Lower lobe of right lung (tissue), 2 donors: ENCODE results near the gene MGST2. TPM values are rescaled to one million over a fixed set of nuclear protein-coding genes. Genes with fewer than 3 reads are reported as not detected.
"Not testable (repeated sequence)": the region's sequence is repeated elsewhere in the genome, so short reads cannot be mapped to it uniquely, and the experiment has no call there.

Experiments used
- ATAC-seq, 2 donors: fragments of 200-7000 bp; cut with Tn5 transposase; one replicate each; pipeline ENCODE4 v1.9.1; 2020 to 2022; ENCODE audit warnings: mild to moderate bottlenecking in 2 of 2, moderate library complexity in 2 of 2
- DNase-seq: peaks from one replicate; pipeline ENCODE4 v3.0.0-alpha.2; 2020
- H3K27ac ChIP-seq: fragments of 200-600 bp; one replicate; pipeline ENCODE4 v1.8.0; 2022
- H3K27me3 ChIP-seq: fragments of 200-600 bp; one replicate; pipeline ENCODE4 v1.8.0; 2022; ENCODE audit warnings: low read depth
- H3K36me3 ChIP-seq: fragments of 200-600 bp; one replicate; pipeline ENCODE4 v1.8.0; 2022; ENCODE audit warnings: mild to moderate bottlenecking
- H3K4me1 ChIP-seq: fragments of 200-600 bp; one replicate; pipeline ENCODE4 v1.8.0; 2022
- H3K4me3 ChIP-seq: fragments of 200-600 bp; one replicate; pipeline ENCODE4 v1.8.0; 2022; ENCODE audit warnings: mild to moderate bottlenecking
- H3K9me3 ChIP-seq: fragments of 200-600 bp; one replicate; pipeline ENCODE4 v1.8.0; 2022
- CTCF ChIP-seq: fragments of 200-600 bp; IDR thresholded peaks from one replicate; pipeline ENCODE4 v1.8.0; 2022; ENCODE audit warnings: antibody characterized with exemption, mild to moderate bottlenecking
- intact Hi-C: fragments of 100-400 bp; cut with DNase I; formaldehyde crosslinking; loops from one replicate; pipeline ENCODE4 v1.11.0; 2022
- total RNA-seq: library from RNA; stranded (reverse); fragmentation: NEBNext Ultra II Directional; extraction: Animal tissue kit (Norgen Biotek cat#: 25700); gene quantifications from one replicate; pipeline ENCODE4 v1.2.1, GENCODE V29; 2021
- donor health status: DM: no; HTN: yes; CAD: no; lungs with severe emphysema.

The MGST2 gene
- total RNA-seq, 1 donor from 2014 or later, result 79.3 TPM

GRCh38 chr4:139630991-139631390 lies 34.6 kb upstream of the MGST2 start:
- intact Hi-C loops, result no loop called here
- TF ChIP-seq CTCF, result no peak

GRCh38 chr4:139631791-139632190 lies 33.8 kb upstream of the MGST2 start:
- Histone ChIP-seq H3K36me3 (no peaks in the 10 kb centered on the region), H3K9me3 (no peaks in the 10 kb centered on the region), H3K4me1 (no peaks in the 10 kb centered on the region), H3K4me3 (no peak overlapping the region), H3K27me3 (no peaks in the 10 kb centered on the region), H3K27ac (no peak overlapping the region)
- intact Hi-C loops, result no loop called here
- no peak for TF ChIP-seq CTCF
- no peak for ATAC-seq
- DNase-seq, result no peak

More at GRCh38 chr4:139630991-139631390, 34.6 kb upstream of the MGST2 start:
- H3K27me3 ChIP-seq, result no peaks in the 10 kb centered on the region
- no peaks in the 10 kb centered on the region for H3K9me3 ChIP-seq
- H3K36me3 ChIP-seq, result no peaks in the 10 kb centered on the region
- no peaks in the 10 kb centered on the region for H3K4me1 ChIP-seq
- H3K4me3 ChIP-seq, result no peak overlapping the region
- ATAC-seq (no peak), DNase-seq (no peak)
- H3K27ac ChIP-seq, result no peak overlapping the region

- ATAC-seq, H3K36me3 ChIP-seq, intact Hi-C loops, H3K9me3 ChIP-seq, H3K27me3 ChIP-seq, H3K4me3 ChIP-seq, H3K27ac ChIP-seq, DNase-seq, H3K4me1 ChIP-seq: not testable (repeated sequence)
These were observed 32.9 kb upstream of the MGST2 start for GRCh38 chr4:139632739-139633138.

- TF ChIP-seq CTCF, result no peak
- no peaks in the 10 kb centered on the region for H3K4me1 ChIP-seq
- H3K4me3 ChIP-seq, result peak overlapping the region; percentile 23
- peaks cover 5% of the 10 kb centered on the region for H3K9me3 ChIP-seq
- H3K27me3 ChIP-seq, result no peaks in the 10 kb centered on the region
- DNase-seq (no peak), ATAC-seq (no peak)
- H3K36me3 ChIP-seq, result no peaks in the 10 kb centered on the region
- intact Hi-C loops, result no loop called here
- no peak overlapping the region for H3K27ac ChIP-seq
These were observed 32.4 kb upstream of the MGST2 start for GRCh38 chr4:139633195-139633594.

GRCh38 chr4:139633661-139634060 lies 32.0 kb upstream of the MGST2 start:
- peak overlapping the region; percentile 23 for H3K4me3 ChIP-seq
- no peaks in the 10 kb centered on the region for H3K36me3 ChIP-seq
- H3K27me3 ChIP-seq, result no peaks in the 10 kb centered on the region
- peaks cover 9% of the 10 kb centered on the region for H3K9me3 ChIP-seq
- DNase-seq (no peak), ATAC-seq (peak; percentile 64 to 80)
- H3K27ac ChIP-seq, result no peak overlapping the region
- intact Hi-C loops, result no loop called here
- peak; percentile 44 for TF ChIP-seq CTCF
- no peaks in the 10 kb centered on the region for H3K4me1 ChIP-seq

- ATAC-seq, result no peak
- intact Hi-C loops, result no loop called here
- no peak overlapping the region for H3K27ac ChIP-seq
- no peak overlapping the region for H3K4me3 ChIP-seq
- no peak for TF ChIP-seq CTCF
- DNase-seq, result no peak
- no peaks in the 10 kb centered on the region for H3K36me3 ChIP-seq
- H3K4me1 ChIP-seq, result no peaks in the 10 kb centered on the region
- peaks cover 14% of the 10 kb centered on the region for H3K9me3 ChIP-seq
- H3K27me3 ChIP-seq, result no peaks in the 10 kb centered on the region
These were observed 29.7 kb upstream of the MGST2 start for GRCh38 chr4:139635966-139636365.

- H3K4me3 ChIP-seq, H3K36me3 ChIP-seq, DNase-seq, H3K27me3 ChIP-seq, H3K4me1 ChIP-seq, ATAC-seq, H3K27ac ChIP-seq, intact Hi-C loops: not testable (repeated sequence)
- peaks cover 14% of the 10 kb centered on the region for H3K9me3 ChIP-seq
These were observed 27.3 kb upstream of the MGST2 start for GRCh38 chr4:139638306-139638705.
